GM12874 (cell line): Measurements from ENCODE around the gene SPN.

Source experiments
- CTCF ChIP-seq: IDR thresholded peaks from 2 replicates; pipeline ENCODE4 v1.5.1; 2011; ENCODE audit warnings: low read depth, mild to moderate bottlenecking, control low read depth, low read length, moderate library complexity; ENCODE audit not compliant: insufficient read depth

SPN gene

GRCh38 chr16:29663016-29663806 lies at the start of gene SPN:
SPN (plus strand) TSS chr16:29663247; CDS start chr16:29663729, 482 bp downstream.
- TF ChIP-seq CTCF, result no peak

DNA sequence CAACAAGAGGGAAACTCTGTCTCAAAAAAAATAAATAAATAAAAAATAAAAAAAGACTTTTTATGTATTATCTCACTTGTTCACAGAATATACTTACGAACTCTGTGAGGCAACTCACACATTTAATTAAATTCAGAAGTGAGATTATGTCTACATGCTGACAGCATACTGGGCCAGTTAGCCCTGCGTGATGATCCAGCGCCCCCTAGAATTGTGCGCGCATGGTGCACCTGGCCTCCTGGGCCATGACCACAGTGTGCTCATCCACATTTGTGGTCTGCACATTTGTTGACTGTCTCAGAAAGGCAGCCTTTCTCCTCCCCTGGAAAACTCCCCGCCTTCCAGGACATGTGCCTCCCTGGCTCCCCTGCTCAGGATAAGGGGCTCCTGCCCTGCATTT lies 42.5 kb upstream of the SPN start:
- TF ChIP-seq CTCF, result 0 out of 2 replicates have a peak, but pooled peaks have one; percentile 26

GRCh38 chr16:29641561-29641960 lies 21.5 kb upstream of the SPN start:
- peak; percentile 27; the same call in 1 of the 2 replicates for TF ChIP-seq CTCF

- TF ChIP-seq CTCF, result no peak
Measured at GRCh38 chr16:29643596-29643995, 19.5 kb upstream of the SPN start.

DNA sequence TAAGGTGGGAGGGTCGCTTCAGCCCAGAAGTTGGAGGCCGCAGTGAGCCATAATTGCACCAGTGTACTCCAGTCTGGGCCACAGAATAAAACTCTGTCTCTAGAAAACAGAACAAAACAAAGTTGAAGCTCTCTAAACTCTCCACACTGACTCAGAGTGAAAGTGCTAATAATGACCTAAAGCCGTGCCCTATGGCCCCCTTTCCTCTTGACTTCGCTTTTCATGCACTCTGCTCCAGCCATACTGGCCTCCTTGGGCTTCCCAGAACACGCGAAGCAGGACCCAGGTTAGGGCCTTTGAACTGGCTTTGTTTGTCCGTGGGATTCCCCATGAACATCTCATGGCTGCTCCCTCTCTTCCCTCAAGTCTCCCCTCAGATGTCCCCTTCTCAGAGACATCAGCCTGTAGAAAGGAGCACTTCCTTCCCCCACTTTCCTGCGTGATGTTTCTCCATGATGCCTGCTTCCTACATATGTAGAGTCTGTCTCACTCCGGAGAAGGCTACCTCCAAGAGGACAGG lies 18.6 kb upstream of the SPN start:
- no peak for TF ChIP-seq CTCF

- no peak for TF ChIP-seq CTCF
Measured at GRCh38 chr16:29644973-29645693, 17.9 kb upstream of the SPN start.

GRCh38 chr16:29645694-29646187 lies 17.3 kb upstream of the SPN start:
- no peak for TF ChIP-seq CTCF
